PFSK-1 (cell line): Measurements from ENCODE around the gene DNM3.

Experiments
- TAF1 ChIP-seq: IDR thresholded peaks from 2 replicates; pipeline ENCODE4 v1.6.1; 2012; ENCODE audit warnings: low read length, control low read depth, borderline replicate concordance; ENCODE audit not compliant: insufficient read depth
- TF ChIP-seq, protein P1 (sequence below), 2 experiments: IDR thresholded peaks; 2 replicates each; pipeline versions ENCODE4 v1.6.1 to v1.8.0; 2011 to 2012; ENCODE audit warnings: low read depth in 2 of 2, low read length in 2 of 2, control low read depth in 1 of 2, inconsistent platforms in 1 of 2, mild to moderate bottlenecking in 1 of 2, moderate library complexity in 1 of 2; ENCODE audit not compliant: insufficient read depth in 1 of 2

DNA sequence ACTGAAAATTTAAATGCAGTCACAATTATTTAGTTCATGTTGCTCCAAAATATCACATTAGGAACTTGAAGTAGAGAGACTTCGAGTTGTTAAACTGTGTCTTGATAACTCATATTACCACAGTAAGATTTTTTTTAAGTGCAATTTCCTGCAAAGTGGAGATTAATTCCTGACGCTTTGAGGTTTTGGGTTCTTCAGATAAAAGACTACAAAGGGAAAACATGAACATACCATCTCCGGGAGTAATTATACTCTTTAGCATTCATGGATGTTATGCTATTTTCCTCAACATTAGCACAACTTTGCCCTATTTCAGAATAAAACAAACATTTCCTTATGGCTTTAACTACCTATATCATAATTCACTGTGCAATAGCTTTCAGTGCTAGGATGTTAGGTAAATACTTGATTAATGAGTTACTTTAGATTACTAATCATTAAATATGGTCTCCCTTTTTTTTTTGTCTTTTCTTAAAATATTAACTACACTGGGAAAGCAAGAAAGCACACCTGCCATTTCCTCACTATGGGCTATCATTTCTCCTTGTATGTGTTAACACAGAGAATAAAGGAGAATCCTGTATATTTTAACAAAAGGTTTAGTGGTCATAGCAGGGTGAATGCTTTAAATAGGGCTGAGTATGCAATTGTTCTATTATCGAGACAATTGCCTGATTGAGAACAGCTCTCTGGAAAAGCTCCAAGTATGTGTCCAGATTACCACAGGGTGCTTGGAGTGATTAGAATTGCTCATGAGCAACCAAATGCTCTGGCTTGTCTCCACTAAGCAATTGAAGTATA, 326.7 kb downstream of the DNM3 start:
- TF ChIP-seq, protein P1, sequence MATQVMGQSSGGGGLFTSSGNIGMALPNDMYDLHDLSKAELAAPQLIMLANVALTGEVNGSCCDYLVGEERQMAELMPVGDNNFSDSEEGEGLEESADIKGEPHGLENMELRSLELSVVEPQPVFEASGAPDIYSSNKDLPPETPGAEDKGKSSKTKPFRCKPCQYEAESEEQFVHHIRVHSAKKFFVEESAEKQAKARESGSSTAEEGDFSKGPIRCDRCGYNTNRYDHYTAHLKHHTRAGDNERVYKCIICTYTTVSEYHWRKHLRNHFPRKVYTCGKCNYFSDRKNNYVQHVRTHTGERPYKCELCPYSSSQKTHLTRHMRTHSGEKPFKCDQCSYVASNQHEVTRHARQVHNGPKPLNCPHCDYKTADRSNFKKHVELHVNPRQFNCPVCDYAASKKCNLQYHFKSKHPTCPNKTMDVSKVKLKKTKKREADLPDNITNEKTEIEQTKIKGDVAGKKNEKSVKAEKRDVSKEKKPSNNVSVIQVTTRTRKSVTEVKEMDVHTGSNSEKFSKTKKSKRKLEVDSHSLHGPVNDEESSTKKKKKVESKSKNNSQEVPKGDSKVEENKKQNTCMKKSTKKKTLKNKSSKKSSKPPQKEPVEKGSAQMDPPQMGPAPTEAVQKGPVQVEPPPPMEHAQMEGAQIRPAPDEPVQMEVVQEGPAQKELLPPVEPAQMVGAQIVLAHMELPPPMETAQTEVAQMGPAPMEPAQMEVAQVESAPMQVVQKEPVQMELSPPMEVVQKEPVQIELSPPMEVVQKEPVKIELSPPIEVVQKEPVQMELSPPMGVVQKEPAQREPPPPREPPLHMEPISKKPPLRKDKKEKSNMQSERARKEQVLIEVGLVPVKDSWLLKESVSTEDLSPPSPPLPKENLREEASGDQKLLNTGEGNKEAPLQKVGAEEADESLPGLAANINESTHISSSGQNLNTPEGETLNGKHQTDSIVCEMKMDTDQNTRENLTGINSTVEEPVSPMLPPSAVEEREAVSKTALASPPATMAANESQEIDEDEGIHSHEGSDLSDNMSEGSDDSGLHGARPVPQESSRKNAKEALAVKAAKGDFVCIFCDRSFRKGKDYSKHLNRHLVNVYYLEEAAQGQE (IDR thresholded peaks at IDR 0.05; ENCODE audit: insufficient read depth in 1 of 2, low read depth in 2 of 2, low read length in 2 of 2): no peak
- no peak for TF ChIP-seq TAF1
